K562 (cell line): ENCODE results near the gene POLR2C. TPM values are rescaled to one million over a fixed set of nuclear protein-coding genes. Genes with fewer than 3 reads are reported as not detected.

ENCODE experiments used
- FOSL1 ChIP-seq: fragments of 200-800 bp; sonication (Bioruptor generic); conservative IDR thresholded peaks from 2 replicates; pipeline ENCODE4 v1.6.1; 2016; ENCODE audit warnings: missing genetic modification characterization, missing compliant biosample characterization
- KAT8 ChIP-seq: fragments of 450-650 bp; IDR thresholded peaks from 2 replicates; pipeline ENCODE4 v1.6.1; 2016; ENCODE audit warnings: low read depth, mild to moderate bottlenecking
- PTRF ChIP-seq: fragments of 450-650 bp; IDR thresholded peaks from 2 replicates; pipeline ENCODE4 v1.6.1; 2016; ENCODE audit warnings: mild to moderate bottlenecking, missing genetic modification characterization, missing compliant biosample characterization
- SIX5 ChIP-seq, 2 experiments: IDR thresholded peaks; 2 replicates each; pipeline ENCODE4 v1.6.1; 2011; ENCODE audit warnings: low read length in 2 of 2, borderline replicate concordance in 1 of 2, low read depth in 1 of 2, mild to moderate bottlenecking in 1 of 2, moderate library complexity in 1 of 2; ENCODE audit not compliant: insufficient read depth in 1 of 2
- SRF ChIP-seq, 2 experiments: fragments of 250-450, 450-650 bp in 1 of 2; sonication (Bioruptor Pico) in 1 of 2; sonication (generic) in 1 of 2; formaldehyde crosslinking; IDR thresholded peaks; 2 replicates each; pipeline versions ENCODE4 v1.5.0 to v1.5.1; 2020 to 2022; ENCODE audit warnings: mild to moderate bottlenecking in 1 of 2, missing genetic modification reagents in 1 of 2
- ZBTB17 ChIP-seq: fragments of 450-650 bp; formaldehyde crosslinking; IDR thresholded peaks from 2 replicates; pipeline ENCODE4 v1.4.0; 2020; ENCODE audit warnings: mild to moderate bottlenecking
- ZNF23 ChIP-seq: fragments of 250-450 bp; sonication (Bioruptor Pico); IDR thresholded peaks from 2 replicates; pipeline ENCODE4 v1.4.0; 2020; ENCODE audit warnings: mild to moderate bottlenecking
- polyA plus RNA-seq, 8 experiments: library from polyadenylated mRNA; depleted of rRNA in 4 of 8; stranded (reverse) in 5 of 8; unstranded in 3 of 8; fragments of >200 nt; fragmentation: Nextera tagmentation in 2 of 8; fragmentation: Illumina TruSeq in 1 of 8; extraction: Ambion mirVana in 2 of 8; extraction: Trizol in 1 of 8; gene quantifications; 2 replicates each; pipeline versions ENCODE4 v1.2.1 to v1.2.3, GENCODE V29; 2011 to 2014; ENCODE audit warnings: inconsistent platforms in 1 of 8, missing spikeins in 1 of 8
- total RNA-seq, 7 experiments: library from RNA; depleted of rRNA in 6 of 7; stranded (reverse); fragments of >200 nt in 6 of 7; fragmentation: Illumina TruSeq in 2 of 7; extraction: Trizol in 2 of 7; gene quantifications; 2 replicates each; pipeline versions ENCODE4 v1.2.1 to v1.2.3, GENCODE V29; 2011 to 2021; ENCODE audit warnings: low replicate concordance in 1 of 7
- TF ChIP-seq, protein P1 (sequence below), 2 experiments: fragments of 450-650 bp in 1 of 2; IDR thresholded peaks; 2 replicates each; pipeline ENCODE4 v1.6.1; 2011 to 2017; ENCODE audit warnings: low read depth in 2 of 2, antibody characterized with exemption in 1 of 2, borderline replicate concordance in 1 of 2, low read length in 1 of 2, mild to moderate bottlenecking in 1 of 2, mixed read lengths in 1 of 2; ENCODE audit not compliant: control insufficient read depth in 1 of 2
- TF ChIP-seq, protein P2 (sequence below): sonication (generic); formaldehyde crosslinking; IDR thresholded peaks from 2 replicates; pipeline ENCODE4 v1.8.0; 2022; ENCODE audit warnings: mild to moderate bottlenecking, missing genetic modification reagents
- TF ChIP-seq, protein P3 (sequence below), 2 experiments: IDR thresholded peaks in 1 of 2; conservative IDR thresholded peaks in 1 of 2; 2 replicates each; pipeline ENCODE4 v1.6.1; 2016; ENCODE audit warnings: low read depth in 2 of 2, mild to moderate bottlenecking in 1 of 2, missing compliant biosample characterization in 1 of 2, missing genetic modification characterization in 1 of 2, moderate library complexity in 1 of 2
- TF ChIP-seq, protein P4 (sequence below): fragments of 250-450 bp; sonication (Bioruptor Pico); IDR thresholded peaks from 2 replicates; pipeline ENCODE4 v1.4.0; 2020
- TF ChIP-seq, protein P5 (sequence below): IDR thresholded peaks from 2 replicates; pipeline ENCODE4 v1.6.1; 2011; ENCODE audit not compliant: insufficient read length; ENCODE audit errors: extremely low read depth

POLR2C gene
- total and polyA plus RNA-seq, 9 of the 15 experiments (the other 6 are each of a cell fraction or from before 2014, with no cell fraction given): 70.3 to 163 (median 92.3) TPM

DNA sequence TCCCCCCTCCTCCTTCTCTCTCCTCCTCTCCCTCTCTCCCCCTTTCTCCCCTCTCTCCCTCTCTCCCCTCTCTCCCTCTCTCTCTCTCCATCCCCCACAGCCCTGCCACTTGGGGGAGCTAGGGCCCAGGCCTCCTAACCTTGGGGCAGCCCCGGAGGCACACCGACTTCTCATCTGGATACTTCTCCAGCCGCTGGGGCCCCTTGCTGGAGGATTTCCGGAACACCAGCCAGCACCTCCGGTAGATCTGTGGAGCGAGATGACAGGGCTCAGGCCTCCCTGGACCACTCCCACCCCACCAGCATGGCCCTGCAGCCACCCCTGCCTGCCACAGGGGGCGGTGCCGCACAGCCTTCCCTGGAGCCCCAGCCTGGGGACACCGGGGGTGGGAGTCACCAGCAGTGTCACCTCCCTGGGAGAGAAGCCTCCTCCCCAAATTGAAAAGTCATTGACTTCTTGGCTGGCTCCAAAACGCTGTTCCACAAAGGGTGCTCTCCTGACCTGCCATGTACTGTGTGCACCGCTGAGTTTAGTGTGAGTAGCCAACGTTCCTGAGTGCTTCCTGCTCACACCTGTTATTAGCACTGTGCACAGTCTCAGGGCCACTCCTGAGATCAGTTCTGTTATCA, 13.3 kb downstream of the POLR2C start (continued):
- TF ChIP-seq, protein P1, sequence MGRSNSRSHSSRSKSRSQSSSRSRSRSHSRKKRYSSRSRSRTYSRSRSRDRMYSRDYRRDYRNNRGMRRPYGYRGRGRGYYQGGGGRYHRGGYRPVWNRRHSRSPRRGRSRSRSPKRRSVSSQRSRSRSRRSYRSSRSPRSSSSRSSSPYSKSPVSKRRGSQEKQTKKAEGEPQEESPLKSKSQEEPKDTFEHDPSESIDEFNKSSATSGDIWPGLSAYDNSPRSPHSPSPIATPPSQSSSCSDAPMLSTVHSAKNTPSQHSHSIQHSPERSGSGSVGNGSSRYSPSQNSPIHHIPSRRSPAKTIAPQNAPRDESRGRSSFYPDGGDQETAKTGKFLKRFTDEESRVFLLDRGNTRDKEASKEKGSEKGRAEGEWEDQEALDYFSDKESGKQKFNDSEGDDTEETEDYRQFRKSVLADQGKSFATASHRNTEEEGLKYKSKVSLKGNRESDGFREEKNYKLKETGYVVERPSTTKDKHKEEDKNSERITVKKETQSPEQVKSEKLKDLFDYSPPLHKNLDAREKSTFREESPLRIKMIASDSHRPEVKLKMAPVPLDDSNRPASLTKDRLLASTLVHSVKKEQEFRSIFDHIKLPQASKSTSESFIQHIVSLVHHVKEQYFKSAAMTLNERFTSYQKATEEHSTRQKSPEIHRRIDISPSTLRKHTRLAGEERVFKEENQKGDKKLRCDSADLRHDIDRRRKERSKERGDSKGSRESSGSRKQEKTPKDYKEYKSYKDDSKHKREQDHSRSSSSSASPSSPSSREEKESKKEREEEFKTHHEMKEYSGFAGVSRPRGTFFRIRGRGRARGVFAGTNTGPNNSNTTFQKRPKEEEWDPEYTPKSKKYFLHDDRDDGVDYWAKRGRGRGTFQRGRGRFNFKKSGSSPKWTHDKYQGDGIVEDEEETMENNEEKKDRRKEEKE (IDR thresholded peaks at IDR 0.05; ENCODE audit: borderline replicate concordance in 1 of 2, control insufficient read depth in 1 of 2, low read depth in 2 of 2, low read length in 1 of 2): no peak
- TF ChIP-seq, protein P2, sequence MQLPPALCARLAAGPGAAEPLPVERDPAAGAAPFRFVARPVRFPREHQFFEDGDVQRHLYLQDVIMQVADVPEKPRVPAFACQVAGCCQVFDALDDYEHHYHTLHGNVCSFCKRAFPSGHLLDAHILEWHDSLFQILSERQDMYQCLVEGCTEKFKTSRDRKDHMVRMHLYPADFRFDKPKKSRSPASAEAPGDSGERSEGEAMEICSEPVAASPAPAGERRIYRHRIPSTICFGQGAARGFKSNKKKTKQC (CRISPR knock-in tag): no peak
- no peak for TF ChIP-seq FOSL1 (tag)
- TF ChIP-seq, protein P3, sequence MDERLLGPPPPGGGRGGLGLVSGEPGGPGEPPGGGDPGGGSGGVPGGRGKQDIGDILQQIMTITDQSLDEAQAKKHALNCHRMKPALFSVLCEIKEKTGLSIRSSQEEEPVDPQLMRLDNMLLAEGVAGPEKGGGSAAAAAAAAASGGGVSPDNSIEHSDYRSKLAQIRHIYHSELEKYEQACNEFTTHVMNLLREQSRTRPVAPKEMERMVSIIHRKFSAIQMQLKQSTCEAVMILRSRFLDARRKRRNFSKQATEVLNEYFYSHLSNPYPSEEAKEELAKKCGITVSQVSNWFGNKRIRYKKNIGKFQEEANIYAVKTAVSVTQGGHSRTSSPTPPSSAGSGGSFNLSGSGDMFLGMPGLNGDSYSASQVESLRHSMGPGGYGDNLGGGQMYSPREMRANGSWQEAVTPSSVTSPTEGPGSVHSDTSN (CRISPR knock-in tag; IDR thresholded peaks at IDR 0.05; ENCODE audit: low read depth): no peak
- TF ChIP-seq, protein P3 (tag; conservative IDR thresholded peaks at IDR 0.05; ENCODE audit: low read depth): no peak
- TF ChIP-seq KAT8: no peak
- TF ChIP-seq, protein P4, sequence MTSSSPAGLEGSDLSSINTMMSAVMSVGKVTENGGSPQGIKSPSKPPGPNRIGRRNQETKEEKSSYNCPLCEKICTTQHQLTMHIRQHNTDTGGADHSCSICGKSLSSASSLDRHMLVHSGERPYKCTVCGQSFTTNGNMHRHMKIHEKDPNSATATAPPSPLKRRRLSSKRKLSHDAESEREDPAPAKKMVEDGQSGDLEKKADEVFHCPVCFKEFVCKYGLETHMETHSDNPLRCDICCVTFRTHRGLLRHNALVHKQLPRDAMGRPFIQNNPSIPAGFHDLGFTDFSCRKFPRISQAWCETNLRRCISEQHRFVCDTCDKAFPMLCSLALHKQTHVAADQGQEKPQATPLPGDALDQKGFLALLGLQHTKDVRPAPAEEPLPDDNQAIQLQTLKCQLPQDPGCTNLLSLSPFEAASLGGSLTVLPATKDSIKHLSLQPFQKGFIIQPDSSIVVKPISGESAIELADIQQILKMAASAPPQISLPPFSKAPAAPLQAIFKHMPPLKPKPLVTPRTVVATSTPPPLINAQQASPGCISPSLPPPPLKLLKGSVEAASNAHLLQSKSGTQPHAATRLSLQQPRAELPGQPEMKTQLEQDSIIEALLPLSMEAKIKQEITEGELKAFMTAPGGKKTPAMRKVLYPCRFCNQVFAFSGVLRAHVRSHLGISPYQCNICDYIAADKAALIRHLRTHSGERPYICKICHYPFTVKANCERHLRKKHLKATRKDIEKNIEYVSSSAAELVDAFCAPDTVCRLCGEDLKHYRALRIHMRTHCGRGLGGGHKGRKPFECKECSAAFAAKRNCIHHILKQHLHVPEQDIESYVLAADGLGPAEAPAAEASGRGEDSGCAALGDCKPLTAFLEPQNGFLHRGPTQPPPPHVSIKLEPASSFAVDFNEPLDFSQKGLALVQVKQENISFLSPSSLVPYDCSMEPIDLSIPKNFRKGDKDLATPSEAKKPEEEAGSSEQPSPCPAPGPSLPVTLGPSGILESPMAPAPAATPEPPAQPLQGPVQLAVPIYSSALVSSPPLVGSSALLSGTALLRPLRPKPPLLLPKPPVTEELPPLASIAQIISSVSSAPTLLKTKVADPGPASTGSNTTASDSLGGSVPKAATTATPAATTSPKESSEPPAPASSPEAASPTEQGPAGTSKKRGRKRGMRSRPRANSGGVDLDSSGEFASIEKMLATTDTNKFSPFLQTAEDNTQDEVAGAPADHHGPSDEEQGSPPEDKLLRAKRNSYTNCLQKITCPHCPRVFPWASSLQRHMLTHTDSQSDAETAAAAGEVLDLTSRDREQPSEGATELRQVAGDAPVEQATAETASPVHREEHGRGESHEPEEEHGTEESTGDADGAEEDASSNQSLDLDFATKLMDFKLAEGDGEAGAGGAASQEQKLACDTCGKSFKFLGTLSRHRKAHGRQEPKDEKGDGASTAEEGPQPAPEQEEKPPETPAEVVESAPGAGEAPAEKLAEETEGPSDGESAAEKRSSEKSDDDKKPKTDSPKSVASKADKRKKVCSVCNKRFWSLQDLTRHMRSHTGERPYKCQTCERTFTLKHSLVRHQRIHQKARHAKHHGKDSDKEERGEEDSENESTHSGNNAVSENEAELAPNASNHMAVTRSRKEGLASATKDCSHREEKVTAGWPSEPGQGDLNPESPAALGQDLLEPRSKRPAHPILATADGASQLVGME (CRISPR knock-in tag): no peak
- TF ChIP-seq ZBTB17 (CRISPR knock-in tag): no peak
- TF ChIP-seq ZNF23: no peak
- TF ChIP-seq, protein P5, sequence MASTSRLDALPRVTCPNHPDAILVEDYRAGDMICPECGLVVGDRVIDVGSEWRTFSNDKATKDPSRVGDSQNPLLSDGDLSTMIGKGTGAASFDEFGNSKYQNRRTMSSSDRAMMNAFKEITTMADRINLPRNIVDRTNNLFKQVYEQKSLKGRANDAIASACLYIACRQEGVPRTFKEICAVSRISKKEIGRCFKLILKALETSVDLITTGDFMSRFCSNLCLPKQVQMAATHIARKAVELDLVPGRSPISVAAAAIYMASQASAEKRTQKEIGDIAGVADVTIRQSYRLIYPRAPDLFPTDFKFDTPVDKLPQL: no peak
- no peak for TF ChIP-seq PTRF (tag)
- TF ChIP-seq SRF (CRISPR knock-in tag; IDR thresholded peaks at IDR 0.05): peak in 1 of 2 experiments; percentile 94; a peak in 1 of 4 replicates
- TF ChIP-seq SIX5 (IDR thresholded peaks at IDR 0.05; ENCODE audit: borderline replicate concordance in 1 of 2, insufficient read depth in 1 of 2, low read depth in 1 of 2, low read length in 2 of 2): no peak
